ENCODE results near the gene SDHA. TPM values are rescaled to one million over a fixed set of nuclear protein-coding genes. Genes with fewer than 3 reads are reported as not detected.
"Not testable (repeated sequence)": the region's sequence is repeated elsewhere in the genome, so short reads cannot be mapped to it uniquely, and the experiment has no call there.

Gene SDHA
- total and polyA plus RNA-seq, 4 donors: 60.0 to 105 (median 91.4) TPM

GRCh38 chr5:240550-240949, 22.4 kb downstream of the SDHA start:
- not testable (repeated sequence) for H3K9ac ChIP-seq (ENCODE audit: insufficient read depth in 1 of 2, low read length in 2 of 2); H3K4me3 ChIP-seq; DNase-seq; H3K9me3 ChIP-seq (ENCODE audit: control insufficient read depth in 4 of 4, insufficient read depth in 3 of 4, low read length in 3 of 4); H3K27ac ChIP-seq (ENCODE audit: low read depth in 1 of 2, low read length in 1 of 2); ATAC-seq (ENCODE audit: insufficient read depth, low FRiP score); H3K4me1 ChIP-seq (ENCODE audit: control insufficient read depth in 5 of 5, insufficient read depth in 5 of 5, low read length in 5 of 5); H3K27me3 ChIP-seq (ENCODE audit: control insufficient read depth in 3 of 3, insufficient read depth in 3 of 3, low read length in 2 of 3)
- peaks cover 9 to 25% (median 24%) of the 10 kb centered on the region in 4 donors for H3K36me3 ChIP-seq (ENCODE audit: control insufficient read depth in 4 of 4, insufficient read depth in 4 of 4, low read length in 4 of 4)
- 96 to 99% methylated on average over 7 of the region's 7 CpGs for WGBS, 2 donors

DNA sequence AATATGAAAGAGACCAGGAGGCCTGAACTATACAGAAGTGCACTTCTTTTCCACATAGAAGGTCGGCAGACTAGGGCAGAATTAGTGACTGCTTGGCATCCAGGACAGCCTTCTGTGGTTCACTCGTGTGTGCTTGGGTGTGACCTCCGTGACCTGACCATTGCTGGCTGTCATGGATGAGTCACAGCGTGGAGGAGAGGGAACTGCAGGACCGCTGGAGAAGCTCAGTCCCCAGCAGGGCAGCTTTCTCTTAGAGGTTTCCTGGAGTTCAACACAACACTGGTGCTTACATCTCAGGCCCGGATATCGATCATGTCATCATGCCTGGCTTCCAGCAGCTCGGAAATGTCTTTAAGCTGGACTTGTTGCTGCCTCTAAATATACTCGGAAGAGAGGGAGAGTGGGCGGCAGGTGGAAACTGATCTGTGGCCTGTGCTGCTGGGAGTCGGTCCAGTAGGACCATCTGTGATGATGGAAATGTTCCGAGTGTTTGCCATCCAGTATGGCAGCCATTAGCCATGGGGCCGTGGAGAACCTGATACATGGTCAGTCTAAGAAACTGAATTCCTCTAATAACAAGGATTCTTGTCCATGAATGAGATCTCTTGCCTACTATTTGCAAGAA, 23.0 kb downstream of the SDHA start:
- 90 to 91% methylated on average over 13 of the region's 13 CpGs for WGBS, 2 donors
- not testable (repeated sequence) for H3K27ac ChIP-seq (ENCODE audit: low read depth in 1 of 2, low read length in 1 of 2); H3K27me3 ChIP-seq (ENCODE audit: control insufficient read depth in 3 of 3, insufficient read depth in 3 of 3, low read length in 2 of 3); ATAC-seq (ENCODE audit: insufficient read depth, low FRiP score); H3K4me3 ChIP-seq; H3K9me3 ChIP-seq (ENCODE audit: control insufficient read depth in 4 of 4, insufficient read depth in 3 of 4, low read length in 3 of 4); H3K4me1 ChIP-seq (ENCODE audit: control insufficient read depth in 5 of 5, insufficient read depth in 5 of 5, low read length in 5 of 5); H3K9ac ChIP-seq (ENCODE audit: insufficient read depth in 1 of 2, low read length in 2 of 2); DNase-seq
- peaks cover 9 to 25% (median 22%) of the 10 kb centered on the region in 4 donors for H3K36me3 ChIP-seq (ENCODE audit: control insufficient read depth in 4 of 4, insufficient read depth in 4 of 4, low read length in 4 of 4)

DNA sequence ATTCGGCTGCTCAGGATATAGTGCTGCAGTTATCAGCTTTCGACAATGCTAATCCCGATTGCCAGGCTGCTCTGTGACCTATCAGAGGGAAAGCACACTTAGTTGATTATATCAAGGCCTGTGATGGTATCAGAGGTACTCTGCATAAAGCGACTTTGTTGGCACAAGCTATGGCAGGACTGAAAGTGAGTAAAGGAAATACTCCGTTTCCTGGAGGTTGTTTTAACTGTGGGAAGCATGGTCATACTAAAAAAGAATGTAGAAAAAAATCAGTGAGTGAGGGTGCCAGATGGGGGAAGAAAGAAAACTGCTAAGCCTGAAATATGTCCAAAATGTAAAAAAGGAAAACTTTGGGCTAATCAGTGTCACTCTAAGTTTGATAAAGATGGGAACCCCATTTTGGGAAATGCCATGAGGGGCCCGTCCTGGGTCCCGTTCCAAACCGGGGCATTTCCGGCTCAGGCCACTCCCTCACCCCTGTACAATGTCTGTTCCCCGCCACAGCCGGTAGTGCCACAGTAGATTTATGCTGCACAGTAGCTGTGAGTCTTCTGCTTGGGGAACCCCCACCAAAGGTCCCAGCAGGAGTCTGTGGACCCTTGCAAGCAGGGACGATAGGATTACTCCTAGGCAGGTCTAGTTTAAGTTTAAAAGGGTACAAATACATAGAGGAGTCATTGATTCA, 25.7 kb downstream of the SDHA start:
- H3K9me3 ChIP-seq (ENCODE audit: control insufficient read depth in 4 of 4, insufficient read depth in 3 of 4, low read length in 3 of 4); DNase-seq; H3K27ac ChIP-seq (ENCODE audit: low read depth in 1 of 2, low read length in 1 of 2); H3K4me1 ChIP-seq (ENCODE audit: control insufficient read depth in 5 of 5, insufficient read depth in 5 of 5, low read length in 5 of 5); H3K4me3 ChIP-seq; H3K9ac ChIP-seq (ENCODE audit: insufficient read depth in 1 of 2, low read length in 2 of 2); H3K27me3 ChIP-seq (ENCODE audit: control insufficient read depth in 3 of 3, insufficient read depth in 3 of 3, low read length in 2 of 3); ATAC-seq (ENCODE audit: insufficient read depth, low FRiP score): not testable (repeated sequence)
- H3K36me3 ChIP-seq (ENCODE audit: control insufficient read depth in 4 of 4, insufficient read depth in 4 of 4, low read length in 4 of 4): peaks cover 15 to 30% (median 26%) of the 10 kb centered on the region in 4 donors
- 34 to 44% methylated on average over 12 of the region's 12 CpGs for WGBS, 2 donors

- H3K27me3 ChIP-seq (ENCODE audit: control insufficient read depth in 3 of 3, insufficient read depth in 3 of 3, low read length in 2 of 3); H3K27ac ChIP-seq (ENCODE audit: low read depth in 1 of 2, low read length in 1 of 2); H3K9ac ChIP-seq (ENCODE audit: insufficient read depth in 1 of 2, low read length in 2 of 2); H3K9me3 ChIP-seq (ENCODE audit: control insufficient read depth in 4 of 4, insufficient read depth in 3 of 4, low read length in 3 of 4); H3K4me3 ChIP-seq; H3K4me1 ChIP-seq (ENCODE audit: control insufficient read depth in 5 of 5, insufficient read depth in 5 of 5, low read length in 5 of 5); DNase-seq; ATAC-seq (ENCODE audit: insufficient read depth, low FRiP score): not testable (repeated sequence)
- whole genome bisulfite sequencing, 2 donors: 87 to 95% methylated on average over 5 of the region's 5 CpGs
- peaks cover 17 to 33% (median 21%) of the 10 kb centered on the region in 4 donors for H3K36me3 ChIP-seq (ENCODE audit: control insufficient read depth in 4 of 4, insufficient read depth in 4 of 4, low read length in 4 of 4)
These were observed 27.6 kb downstream of the SDHA start for GRCh38 chr5:245717-246116.

DNA sequence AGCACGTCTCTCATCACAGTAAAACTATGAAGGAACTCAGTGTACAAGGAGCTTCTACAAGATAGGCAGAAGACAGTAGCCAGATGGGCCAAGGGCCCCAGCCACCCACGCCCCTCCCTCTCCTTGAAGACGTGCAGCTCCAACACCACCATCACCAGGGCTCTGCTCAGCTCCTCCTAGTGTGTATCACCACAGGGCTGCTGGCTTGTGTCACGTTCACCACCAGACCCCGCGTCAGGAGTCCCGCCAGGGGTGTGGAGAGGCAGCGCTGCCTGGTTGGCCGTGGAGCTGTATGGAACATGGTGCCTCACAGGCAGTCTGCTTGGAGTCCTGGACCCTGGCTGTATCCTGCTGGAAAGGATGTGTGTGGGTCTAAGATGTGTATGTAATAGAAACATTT, 32.3 kb downstream of the SDHA start:
- ATAC-seq (ENCODE audit: insufficient read depth, low FRiP score); H3K27ac ChIP-seq (ENCODE audit: low read depth in 1 of 2, low read length in 1 of 2); H3K27me3 ChIP-seq (ENCODE audit: control insufficient read depth in 3 of 3, insufficient read depth in 3 of 3, low read length in 2 of 3); H3K9me3 ChIP-seq (ENCODE audit: control insufficient read depth in 4 of 4, insufficient read depth in 3 of 4, low read length in 3 of 4); H3K4me3 ChIP-seq; H3K4me1 ChIP-seq (ENCODE audit: control insufficient read depth in 5 of 5, insufficient read depth in 5 of 5, low read length in 5 of 5); H3K9ac ChIP-seq (ENCODE audit: insufficient read depth in 1 of 2, low read length in 2 of 2); DNase-seq: not testable (repeated sequence)
- WGBS, 2 donors: 82 to 88% methylated on average over 4 to 9 of the region's 9 CpGs
- peaks cover 14 to 25% (median 22%) of the 10 kb centered on the region in 4 donors for H3K36me3 ChIP-seq (ENCODE audit: control insufficient read depth in 4 of 4, insufficient read depth in 4 of 4, low read length in 4 of 4)

GRCh38 chr5:251016-251415, 32.9 kb downstream of the SDHA start:
- not testable (repeated sequence) for DNase-seq; H3K27ac ChIP-seq (ENCODE audit: low read depth in 1 of 2, low read length in 1 of 2); H3K4me3 ChIP-seq; ATAC-seq (ENCODE audit: insufficient read depth, low FRiP score); H3K9ac ChIP-seq (ENCODE audit: insufficient read depth in 1 of 2, low read length in 2 of 2); H3K27me3 ChIP-seq (ENCODE audit: control insufficient read depth in 3 of 3, insufficient read depth in 3 of 3, low read length in 2 of 3); H3K9me3 ChIP-seq (ENCODE audit: control insufficient read depth in 4 of 4, insufficient read depth in 3 of 4, low read length in 3 of 4); H3K4me1 ChIP-seq (ENCODE audit: control insufficient read depth in 5 of 5, insufficient read depth in 5 of 5, low read length in 5 of 5)
- WGBS, 2 donors: 87 to 95% methylated on average over 9 of the region's 12 CpGs
- H3K36me3 ChIP-seq (ENCODE audit: control insufficient read depth in 4 of 4, insufficient read depth in 4 of 4, low read length in 4 of 4): peaks cover 14 to 25% (median 22%) of the 10 kb centered on the region in 4 donors

DNA sequence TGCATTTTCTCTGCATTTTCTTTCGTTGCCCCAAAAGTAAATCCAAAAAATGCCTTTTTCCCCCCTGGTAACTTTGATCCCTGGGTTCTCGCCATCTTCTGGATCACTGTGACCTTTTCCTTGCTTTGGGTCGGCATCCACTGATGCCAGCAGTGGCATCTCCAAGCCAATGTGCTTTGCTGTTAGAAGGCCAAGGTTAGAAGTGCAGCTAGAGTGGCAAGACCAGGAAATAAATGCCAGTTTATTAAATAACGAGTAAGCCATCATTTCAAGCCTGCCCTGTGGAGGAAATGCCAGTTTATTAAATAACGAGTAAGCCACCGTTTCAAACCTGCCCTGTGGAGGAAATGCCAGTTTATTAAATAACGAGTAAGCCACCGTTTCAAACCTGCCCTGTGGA, 33.4 kb downstream of the SDHA start:
- H3K9me3 ChIP-seq (ENCODE audit: control insufficient read depth in 4 of 4, insufficient read depth in 3 of 4, low read length in 3 of 4); H3K27me3 ChIP-seq (ENCODE audit: control insufficient read depth in 3 of 3, insufficient read depth in 3 of 3, low read length in 2 of 3); H3K9ac ChIP-seq (ENCODE audit: insufficient read depth in 1 of 2, low read length in 2 of 2); H3K4me3 ChIP-seq; H3K27ac ChIP-seq (ENCODE audit: low read depth in 1 of 2, low read length in 1 of 2); DNase-seq; H3K4me1 ChIP-seq (ENCODE audit: control insufficient read depth in 5 of 5, insufficient read depth in 5 of 5, low read length in 5 of 5); ATAC-seq (ENCODE audit: insufficient read depth, low FRiP score): not testable (repeated sequence)
- WGBS, 2 donors: 43 to 53% methylated on average over 8 of the region's 8 CpGs
- H3K36me3 ChIP-seq (ENCODE audit: control insufficient read depth in 4 of 4, insufficient read depth in 4 of 4, low read length in 4 of 4): peaks cover 14 to 26% (median 23%) of the 10 kb centered on the region in 4 donors

DNA sequence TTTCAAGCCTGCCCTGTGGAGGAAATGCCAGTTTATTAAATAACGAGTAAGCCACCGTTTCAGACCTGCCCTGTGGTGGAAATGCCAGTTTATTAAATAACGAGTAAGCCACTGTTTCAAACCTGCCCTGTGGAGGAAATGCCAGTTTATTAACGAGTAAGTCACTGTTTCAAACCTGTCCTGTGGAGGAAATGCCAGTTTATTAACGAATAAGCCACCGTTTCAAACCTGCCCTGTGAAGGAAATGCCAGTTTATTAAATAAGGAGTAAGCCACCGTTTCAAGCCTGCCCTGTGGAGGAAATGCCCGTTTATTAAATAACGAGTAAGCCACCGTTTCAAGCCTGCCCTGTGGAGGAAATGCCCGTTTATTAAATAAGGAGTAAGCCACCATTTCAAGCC, 33.9 kb downstream of the SDHA start:
- 32 to 47% methylated on average over 11 of the region's 11 CpGs for WGBS, 2 donors
- H3K27me3 ChIP-seq (ENCODE audit: control insufficient read depth in 3 of 3, insufficient read depth in 3 of 3, low read length in 2 of 3); H3K27ac ChIP-seq (ENCODE audit: low read depth in 1 of 2, low read length in 1 of 2): not testable (repeated sequence)

More for the DNA sequence above, 33.9 kb downstream of the SDHA start:
- H3K4me1 ChIP-seq (ENCODE audit: control insufficient read depth in 5 of 5, insufficient read depth in 5 of 5, low read length in 5 of 5); H3K9me3 ChIP-seq (ENCODE audit: control insufficient read depth in 4 of 4, insufficient read depth in 3 of 4, low read length in 3 of 4); DNase-seq; H3K9ac ChIP-seq (ENCODE audit: insufficient read depth in 1 of 2, low read length in 2 of 2); ATAC-seq (ENCODE audit: insufficient read depth, low FRiP score); H3K4me3 ChIP-seq: not testable (repeated sequence)
- peaks cover 15 to 26% (median 23%) of the 10 kb centered on the region in 4 donors for H3K36me3 ChIP-seq (ENCODE audit: control insufficient read depth in 4 of 4, insufficient read depth in 4 of 4, low read length in 4 of 4)
